A673 (cell line): ENCODE results near the gene CCDC57.

ENCODE experiments used
- CTCF ChIP-seq: fragments of 300-800, 200-600 bp; sonication (generic); conservative IDR thresholded peaks from 2 replicates; pipeline ENCODE4 v1.5.1; 2017; ENCODE audit warnings: low read depth, mild to moderate bottlenecking, antibody characterized with exemption, low read length, moderate library complexity, mixed read lengths
- EZH2 ChIP-seq: fragments of 200-600 bp; sonication (generic); IDR thresholded peaks from 2 replicates; pipeline ENCODE4 v1.6.1; 2017; ENCODE audit warnings: borderline replicate concordance, low read depth, mild to moderate bottlenecking, mixed read lengths, antibody characterized with exemption, low read length; ENCODE audit not compliant: poor library complexity, severe bottlenecking

GRCh38 chr17:82223517-82223916 lies 10.9 kb upstream of the CCDC57 start:
- TF ChIP-seq CTCF (no peak), EZH2 (no peak)
